NCI-H1417 (cell line): ENCODE results near the gene NAA15.
A peak's percentile ranks its signal among the peaks of the same experiment; 100 is the strongest.
"Not testable (repeated sequence)": the region's sequence is repeated elsewhere in the genome, so short reads cannot be mapped to it uniquely, and the experiment has no call there.

Experiments
- DNase-seq, 3 experiments: peaks; one replicate each; lab custom pipeline; 2025; lab: John Stamatoyannopoulos, UW

NAA15 gene

DNA sequence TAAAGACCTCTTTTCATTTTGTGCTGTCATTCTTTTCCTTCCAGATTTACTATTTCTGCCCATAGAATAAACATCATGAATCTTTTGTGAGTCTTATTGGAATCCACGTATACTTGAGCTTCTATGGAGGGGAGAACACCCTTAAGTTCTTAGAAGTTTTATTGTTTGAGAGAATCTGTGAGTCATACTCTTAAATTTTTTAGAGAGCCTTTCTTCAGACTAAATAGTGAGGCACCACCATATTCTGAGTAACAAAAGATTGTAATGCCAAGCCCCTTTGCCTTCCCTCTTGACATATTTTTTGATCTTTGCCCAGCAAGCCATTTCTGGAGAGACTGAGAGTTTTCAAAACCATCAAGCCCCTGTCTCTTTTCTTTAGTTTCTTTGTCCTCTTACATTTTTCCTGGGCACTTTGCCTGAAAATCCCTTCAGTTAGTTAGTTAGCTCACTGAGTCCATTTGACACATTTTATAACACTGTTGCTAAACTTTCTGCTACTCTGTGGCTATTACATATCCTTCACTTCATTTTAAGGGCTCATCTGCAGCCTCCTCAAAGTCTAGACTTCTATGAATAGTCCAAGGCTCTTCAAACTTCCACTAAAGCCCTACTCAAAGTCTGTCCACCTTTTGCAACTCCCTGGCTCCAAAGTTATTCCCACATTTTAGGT, 66.3 kb downstream of the NAA15 start:
- DNase-seq, result no peak

DNA sequence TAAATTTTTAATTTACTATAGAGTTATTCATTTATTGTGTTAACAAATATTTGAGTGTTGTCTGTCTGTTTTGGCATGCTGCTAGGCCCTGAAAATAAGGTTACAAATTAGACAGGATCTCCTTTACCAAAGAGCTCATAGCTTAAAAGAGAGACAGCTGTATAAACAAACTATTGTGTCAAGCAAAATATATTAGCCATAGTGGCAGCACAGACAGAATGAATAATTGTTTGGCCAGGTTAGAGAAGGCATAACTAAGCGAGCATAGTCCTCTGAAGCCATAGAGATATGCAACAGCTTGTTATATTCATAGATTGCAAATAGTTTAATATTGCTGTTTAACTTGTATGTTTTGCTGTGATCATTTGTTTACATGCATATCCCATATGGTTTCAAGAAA, 67.7 kb downstream of the NAA15 start:
- DNase-seq, result peak in 2 of 3 experiments; percentile 35 to 77

DNA sequence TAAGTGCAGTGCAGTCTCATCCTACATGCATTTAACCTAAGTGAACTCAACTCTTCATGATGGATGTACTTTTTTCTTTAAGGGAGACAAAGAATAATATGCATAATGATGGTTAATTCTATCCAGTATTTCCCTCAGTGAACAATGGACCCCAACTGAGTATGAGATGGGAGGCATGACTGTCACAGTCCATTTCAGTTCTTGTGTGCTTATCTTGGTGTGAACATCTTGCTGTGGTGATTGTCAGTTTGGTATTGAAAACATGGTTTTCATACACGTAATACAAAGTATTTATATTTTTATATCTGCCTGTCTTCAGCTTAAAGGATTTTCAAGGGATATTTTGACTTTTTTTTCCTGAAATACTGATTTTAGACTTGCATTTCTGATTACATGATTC, 72.9 kb downstream of the NAA15 start:
- peak in 2 of 3 experiments; percentile 1 to 19 for DNase-seq

DNA sequence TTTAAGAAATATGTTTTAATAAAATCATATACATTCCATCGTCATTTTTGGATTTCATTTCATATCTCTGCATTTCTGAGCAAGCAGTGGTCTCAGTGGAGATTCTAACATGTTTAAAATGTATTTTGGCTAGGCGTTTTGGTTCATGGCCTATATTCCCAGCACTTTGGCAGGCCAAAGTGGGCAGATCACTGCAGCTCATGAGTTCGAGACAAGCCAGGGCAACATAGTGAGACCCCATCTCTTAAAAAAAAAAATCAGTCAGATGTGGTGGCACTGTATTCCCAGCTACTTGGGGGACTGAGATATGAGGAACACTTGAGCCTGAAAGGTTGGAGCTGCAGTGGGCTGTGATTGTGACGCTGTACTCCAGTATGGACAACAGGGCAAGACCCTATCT, 85.1 kb downstream of the NAA15 start:
- DNase-seq, result no peak

DNA sequence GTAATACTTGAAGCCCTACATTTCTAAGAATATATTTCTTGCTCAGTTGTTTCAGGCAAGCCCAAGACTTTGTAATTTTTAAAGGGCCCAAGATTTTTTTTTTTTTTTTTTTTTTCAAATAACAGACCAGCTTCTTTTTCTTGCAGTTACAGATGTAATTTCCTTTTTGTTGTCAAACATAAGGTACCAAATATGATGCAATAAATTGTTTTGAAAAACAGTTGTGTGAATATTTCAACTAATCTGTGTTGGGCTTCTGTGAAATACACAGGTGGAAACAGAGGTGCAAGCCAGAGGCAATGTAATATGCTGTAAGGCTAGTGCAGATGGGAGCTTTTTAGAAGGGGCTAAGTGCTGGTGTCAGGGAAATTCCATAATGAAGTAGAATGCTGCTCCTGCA, 87.8 kb downstream of the NAA15 start:
- no peak for DNase-seq

DNA sequence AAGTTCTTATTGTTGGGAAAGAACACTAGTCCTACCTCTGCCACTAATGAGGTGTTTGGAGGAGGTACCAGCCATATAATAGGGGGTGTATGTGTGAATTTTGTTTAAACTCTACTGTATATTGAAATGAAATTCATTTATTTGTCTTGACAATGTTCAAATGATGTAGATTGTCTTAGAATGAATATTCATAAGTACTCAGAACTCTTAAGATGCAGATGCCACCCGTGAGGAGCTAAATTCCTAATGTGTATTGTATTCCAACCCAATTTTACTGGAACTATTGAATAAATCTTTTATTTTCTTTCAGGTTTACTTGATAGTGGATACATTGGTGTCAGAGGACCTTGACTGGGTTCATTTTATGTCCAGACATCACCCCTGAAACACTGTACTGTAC, 88.7 kb downstream of the NAA15 start:
- no peak for DNase-seq

DNA sequence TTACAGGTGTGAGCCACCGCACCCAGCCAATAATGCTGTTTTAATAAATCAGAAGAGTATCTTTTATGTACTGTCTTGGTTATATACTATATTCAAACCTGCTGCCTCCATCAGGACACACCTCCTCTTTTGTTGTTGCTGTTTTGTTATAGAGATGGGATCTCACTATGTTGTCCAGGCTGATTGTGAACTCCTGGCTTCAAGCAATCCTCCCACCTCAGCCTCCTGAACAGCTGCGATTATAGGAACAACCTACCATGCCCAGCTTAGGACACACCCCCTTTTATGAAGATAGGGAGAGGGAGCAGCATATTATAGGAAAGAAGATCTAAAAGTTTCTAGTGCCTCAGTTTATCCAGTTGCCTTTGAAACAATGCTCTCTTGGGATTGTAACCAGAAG, 90.4 kb downstream of the NAA15 start:
- no peak for DNase-seq

DNA sequence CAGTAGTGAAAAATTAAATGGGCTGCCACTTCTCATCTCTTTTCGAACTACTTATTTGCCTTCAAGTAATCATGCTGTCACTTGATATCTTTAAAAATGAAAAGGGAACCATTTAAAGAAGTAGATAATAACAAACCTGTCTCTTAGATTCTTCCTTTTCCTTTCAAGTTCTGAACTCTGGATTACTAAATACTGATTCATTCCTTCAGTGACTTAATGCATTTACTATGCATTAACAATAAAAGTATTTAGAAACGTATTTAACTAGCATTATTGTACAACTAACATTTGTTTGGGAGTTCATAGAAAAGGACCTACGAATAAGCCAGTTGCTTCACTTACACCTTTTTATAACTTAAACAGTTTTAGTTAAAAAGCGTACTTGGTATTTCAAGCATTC, 91.5 kb downstream of the NAA15 start:
- DNase-seq, result no peak

DNA sequence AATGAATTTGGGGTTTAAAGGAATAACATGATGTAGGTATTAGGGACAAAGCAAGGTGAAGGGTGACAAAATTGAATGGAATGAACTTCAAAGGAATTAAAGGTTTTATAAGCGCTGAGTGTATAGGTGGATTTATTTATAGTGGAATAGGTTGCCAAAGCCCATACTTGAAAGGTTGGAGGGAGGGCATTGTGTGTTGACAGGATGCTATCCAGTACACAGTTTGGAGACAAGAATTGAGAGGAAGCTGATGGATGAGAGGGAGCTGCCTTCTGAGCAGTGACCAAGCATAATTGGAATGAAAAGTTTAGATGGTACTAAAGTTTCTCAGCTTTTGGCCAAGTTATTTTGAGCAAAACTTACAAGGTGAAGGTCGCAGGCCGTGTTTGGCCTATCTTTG, 100.1 kb downstream of the NAA15 start:
- no peak for DNase-seq

DNA sequence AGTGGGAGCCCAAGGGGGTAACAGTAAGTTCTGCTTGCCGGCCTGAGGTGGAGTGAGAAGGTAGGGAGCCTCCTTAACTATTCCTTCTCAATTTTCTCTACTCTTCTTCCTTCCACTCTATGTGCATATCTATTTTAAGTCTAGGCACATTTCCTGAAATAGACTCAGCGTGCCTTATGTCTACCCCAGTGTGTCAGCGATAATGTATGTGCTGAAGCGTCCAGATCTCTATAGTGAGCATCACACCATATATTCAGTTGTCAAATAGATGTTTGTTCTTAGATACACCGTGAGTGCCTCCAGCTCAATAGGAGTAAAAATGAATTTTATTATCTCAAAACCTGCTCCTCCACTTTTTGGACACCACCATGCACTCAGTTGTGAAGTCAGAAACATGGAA, 101.1 kb downstream of the NAA15 start:
- no peak for DNase-seq

DNA sequence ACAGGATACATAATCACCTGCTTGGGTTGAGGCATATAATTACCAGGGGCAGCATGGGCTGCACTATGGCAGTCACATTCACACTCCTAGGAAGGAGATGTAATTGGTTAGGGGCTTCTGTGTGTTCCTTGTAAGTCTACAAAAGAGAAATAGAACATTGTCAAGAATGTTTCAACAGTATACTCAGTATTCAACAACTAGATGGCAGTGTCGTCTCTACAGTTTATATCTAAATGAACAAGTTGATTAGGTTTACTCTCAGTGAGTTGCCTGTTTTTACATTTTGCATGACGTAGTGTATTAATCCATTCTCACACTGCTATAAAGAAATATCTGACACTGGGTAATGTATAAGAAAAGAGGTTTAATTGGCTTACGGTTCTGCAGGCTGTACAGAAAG, 102.2 kb downstream of the NAA15 start:
- no peak for DNase-seq

DNA sequence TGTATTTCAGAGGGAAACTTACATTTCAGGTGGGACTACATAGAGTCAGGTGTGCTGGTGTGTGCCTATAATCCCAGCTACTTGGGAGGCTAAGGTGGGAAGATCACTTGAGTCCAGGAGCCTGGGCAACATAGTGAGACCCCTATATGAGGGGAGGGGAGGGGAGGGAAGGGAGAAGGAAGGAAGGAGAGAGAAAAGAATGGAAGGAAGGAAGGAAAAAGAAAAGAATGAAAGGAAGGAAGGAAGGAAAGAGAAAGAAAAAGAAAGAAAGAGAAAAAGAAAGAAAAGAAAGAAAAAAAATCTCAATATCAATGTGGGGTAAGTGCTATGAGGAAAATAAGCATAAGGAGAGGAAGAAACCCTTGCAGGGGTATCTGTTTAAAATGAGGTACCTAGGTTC, 109.0 kb downstream of the NAA15 start:
- no peak for DNase-seq

DNA sequence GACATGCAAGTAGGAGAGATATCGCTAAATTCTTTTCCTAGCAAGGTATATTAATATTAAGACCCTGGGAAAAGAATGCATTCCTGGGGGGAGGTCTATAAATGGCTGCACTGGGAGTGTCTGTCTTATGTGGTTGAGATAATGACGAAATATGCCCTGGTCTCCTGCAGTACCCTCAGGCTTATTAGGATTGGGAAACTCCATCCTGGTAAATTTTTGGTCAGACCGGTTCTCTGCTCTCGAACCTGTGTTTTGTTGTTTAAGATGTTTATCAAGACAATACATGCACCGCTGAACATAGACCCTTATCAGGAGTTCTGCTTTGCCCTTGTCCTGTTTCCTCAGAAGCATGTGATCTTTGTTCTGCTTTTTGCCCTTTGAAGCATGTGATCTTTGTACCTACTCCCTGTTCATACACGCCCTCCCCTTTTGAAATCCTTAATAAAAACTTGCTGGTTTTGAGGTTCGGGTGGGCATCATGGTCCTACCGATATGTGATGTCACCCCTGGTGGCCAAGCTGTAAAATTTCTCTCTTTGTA, 113.4 kb downstream of the NAA15 start:
- not testable (repeated sequence) for DNase-seq

DNA sequence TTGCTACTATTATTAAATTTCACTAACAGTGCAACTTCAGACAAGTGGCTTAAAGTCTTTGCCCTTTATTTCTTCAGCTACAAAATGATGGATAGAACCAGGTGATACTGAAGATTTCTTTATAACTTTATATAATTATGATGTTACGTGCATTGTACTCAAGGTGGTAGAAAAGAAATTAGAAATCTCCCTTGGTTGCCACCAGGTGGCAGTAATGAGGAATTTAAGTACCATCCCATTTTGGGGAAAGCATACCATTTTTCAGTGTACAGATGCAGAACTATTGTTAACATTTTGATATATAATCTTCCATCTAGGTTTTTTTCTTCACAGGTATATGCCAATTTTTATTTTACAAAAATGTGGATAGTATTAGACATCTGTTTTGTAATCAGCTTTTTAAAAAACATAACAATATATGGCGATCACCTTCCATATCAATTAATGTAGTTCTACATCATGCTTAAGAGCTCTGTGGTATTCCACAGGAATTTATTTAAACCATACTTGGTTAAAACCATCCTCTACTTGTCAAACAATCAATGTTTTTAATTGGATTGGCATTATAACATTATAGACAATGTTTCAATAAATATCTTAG, 114.9 kb downstream of the NAA15 start:
- DNase-seq, result peak in 1 of 3 experiments; percentile 55

DNA sequence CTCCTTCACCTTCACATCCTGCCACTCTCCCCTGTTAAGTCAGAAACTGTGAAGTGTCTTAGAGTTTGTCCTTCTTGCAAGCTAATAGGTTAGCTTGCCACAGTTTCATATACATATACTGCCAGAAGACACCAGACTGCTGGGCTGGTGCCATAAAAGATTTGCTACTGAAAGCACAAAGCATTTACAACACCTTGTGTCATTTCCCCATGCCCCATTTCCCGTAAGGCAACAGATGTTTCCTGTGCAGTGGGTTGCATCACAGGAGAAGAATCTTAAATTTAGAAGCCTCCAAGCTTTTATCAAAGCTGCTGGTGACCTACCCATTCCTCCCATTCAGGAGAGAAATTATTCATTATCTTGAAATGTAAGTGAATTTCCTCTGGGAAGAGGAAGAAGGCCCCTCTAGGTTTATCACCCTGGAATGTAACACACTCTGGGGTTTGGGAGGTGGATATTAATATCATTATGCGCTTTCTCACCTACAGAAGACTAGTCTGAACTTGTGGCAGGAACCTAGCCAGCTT, 118.1 kb downstream of the NAA15 start:
- DNase-seq, result no peak

DNA sequence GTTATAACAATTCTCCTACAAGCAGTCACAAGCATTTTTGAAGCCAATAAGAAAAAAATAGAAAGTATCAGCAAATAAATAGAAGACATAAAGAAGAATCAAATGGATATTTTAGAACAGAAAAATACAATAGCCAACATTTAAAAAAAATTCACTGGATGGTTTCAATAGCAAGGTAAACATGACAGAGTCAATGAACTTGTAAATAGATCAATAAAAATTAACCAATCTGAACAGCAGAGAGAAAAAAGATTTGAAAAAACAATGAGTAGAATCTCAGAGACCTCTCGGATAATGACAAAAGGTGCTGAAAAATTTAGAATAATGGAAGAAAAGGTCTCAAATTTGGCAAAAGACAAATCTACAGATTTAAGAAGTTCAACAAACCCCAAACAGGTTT, 119.3 kb downstream of the NAA15 start:
- no peak for DNase-seq

DNA sequence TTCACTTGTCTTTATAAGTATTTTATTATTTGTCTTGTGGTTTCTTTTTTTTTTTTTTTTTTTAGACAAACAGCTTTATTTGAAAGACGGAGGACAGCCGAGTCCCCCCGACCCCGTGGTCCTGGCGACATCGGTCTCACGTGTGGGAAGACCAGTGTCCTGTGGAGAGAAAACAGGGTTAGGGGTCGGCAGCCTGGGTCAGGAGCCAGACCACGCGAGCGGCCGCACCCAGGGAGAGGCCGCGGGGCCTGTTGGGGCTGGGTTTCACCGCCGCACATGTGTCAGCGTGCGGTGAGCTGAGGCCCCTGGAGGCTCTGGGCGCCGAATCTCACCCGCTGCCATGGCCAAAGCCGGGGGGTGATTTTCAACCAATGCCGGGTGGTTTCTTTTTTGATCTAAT, 134.8 kb downstream of the NAA15 start:
- no peak for DNase-seq

DNA sequence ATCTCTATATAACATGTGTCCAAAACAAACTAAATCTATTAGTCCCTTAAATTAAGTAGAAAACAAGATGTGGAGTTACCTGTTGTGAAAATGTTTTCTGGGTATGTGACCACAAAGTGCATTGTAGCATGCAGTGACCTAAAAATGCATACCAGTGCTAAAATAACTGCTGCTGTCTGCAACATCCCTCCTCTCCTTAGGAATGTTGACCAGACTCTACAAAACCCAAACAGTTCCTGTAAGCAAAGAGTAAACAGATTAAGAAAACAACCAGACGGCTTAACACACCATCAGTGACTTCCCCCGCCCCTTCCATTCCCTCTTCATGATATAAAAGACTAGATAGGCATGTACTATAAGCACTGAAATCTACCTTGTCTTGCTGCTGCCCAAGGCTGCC, 136.8 kb downstream of the NAA15 start:
- DNase-seq, result no peak

DNA sequence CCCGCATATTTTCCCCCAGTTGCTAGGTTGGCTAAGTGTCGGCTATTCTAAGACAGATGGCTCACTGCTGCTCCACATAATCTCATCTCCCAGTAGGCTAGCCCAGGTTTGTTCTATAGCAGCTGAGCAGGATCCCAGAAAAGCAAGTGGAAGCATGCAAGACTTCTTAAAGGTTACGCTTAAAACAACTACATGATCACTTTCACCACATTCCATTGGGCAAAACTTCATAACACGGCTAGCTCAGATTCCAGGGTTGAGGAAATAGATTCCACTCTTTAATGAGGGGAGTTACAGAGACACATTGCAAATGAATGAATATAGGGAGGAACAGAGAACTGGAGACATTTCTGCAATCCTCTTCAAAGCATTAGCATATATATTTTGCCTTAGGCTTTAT, 139.7 kb downstream of the NAA15 start:
- no peak for DNase-seq

DNA sequence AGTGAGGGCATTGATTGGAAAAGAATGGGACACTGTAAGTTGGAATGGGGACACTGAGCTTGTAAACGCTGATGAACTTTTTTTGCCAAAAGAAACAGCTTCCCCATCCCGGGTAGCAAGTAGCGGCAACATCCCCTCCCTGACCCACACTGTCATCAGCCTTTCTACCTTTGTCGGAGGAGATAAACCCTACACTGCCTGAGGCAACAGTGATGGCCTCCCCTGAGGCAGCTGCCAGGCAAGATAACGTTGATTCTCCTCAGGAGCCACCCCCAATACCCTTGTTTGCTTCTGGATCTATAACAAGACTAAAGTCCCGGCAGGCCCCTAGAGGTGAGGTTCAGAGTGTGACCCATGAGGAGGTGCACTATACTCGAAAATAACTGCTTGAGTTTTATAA, 142.4 kb downstream of the NAA15 start:
- no peak for DNase-seq

DNA sequence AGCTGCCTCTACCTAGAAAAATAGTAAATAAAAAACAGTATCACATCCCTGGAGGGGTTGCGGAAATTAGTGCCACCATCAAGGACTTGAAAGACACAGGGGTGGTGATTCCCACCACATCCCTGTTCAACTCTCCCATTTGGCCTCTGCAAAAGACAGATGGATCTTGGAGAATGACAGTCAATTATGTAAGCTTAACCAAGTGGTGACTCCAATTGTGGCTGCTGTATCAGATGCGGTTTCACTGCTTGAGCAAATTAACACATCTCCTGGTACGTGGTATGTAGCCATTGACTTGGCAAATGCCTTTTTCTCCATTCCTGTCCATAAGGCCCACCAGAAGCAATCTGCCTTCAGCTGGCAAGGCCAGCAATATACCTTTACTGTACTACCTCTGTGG, 143.6 kb downstream of the NAA15 start:
- not testable (repeated sequence) for DNase-seq

DNA sequence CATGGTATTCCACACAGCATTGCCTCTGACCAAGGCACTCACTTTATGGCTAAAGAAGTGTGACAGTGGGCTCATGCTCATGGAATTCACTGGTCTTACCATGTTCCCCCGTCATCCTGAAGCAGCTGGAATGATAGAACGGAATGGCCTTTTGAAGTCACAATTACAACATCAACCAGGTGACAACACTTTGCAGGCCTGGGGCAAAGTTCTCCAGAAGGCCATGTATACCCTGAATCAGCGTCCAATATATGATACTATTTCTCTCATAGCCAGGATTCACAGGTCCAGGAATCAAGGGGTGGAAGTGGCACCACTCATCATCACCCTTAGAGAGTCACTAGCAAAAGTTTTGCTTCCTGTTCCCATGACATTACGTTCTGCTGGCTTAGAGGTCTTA, 145.8 kb downstream of the NAA15 start:
- not testable (repeated sequence) for DNase-seq

DNA sequence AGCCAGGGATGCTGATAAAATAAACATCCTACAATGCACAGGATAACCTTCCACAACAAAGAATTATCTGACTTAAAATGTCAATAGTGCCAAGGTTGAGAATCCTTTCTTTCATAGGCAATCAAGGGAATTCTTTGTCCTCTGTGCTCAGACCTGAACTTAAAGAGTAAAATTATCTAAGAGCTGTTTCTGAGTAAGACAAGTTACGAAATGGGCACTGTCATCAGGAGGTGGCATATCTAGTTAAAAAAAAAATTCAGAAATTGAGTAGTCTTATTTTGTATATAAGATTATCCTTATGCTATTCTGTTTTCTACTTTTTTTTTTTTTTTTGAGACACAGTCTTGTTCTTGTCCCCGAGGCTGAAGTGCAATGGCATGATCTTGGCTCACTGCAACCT, 149.3 kb downstream of the NAA15 start:
- DNase-seq, result no peak

DNA sequence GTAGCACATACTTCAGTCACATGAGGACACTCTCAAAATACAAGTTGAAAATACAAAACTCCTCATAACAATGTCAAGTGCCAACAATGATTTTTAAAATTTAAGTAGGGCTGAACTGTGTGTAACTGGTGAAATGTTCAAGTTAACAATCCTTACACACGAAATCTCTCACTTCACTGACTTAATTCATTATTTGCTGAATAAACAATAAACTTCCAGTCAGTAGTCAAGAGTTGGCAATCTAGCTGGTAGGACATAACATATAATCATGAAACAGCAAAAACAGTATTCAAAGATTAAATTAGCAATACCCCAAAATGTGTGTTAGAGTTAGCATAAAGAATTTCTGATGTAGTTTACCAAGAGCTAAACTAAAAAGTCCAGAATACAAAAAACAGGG, 150.7 kb downstream of the NAA15 start:
- DNase-seq, result no peak
